Right renal cortex interstitium (tissue), 3 donors: ENCODE measurements around the gene HERC4. TPM values are rescaled to one million over a fixed set of nuclear protein-coding genes. Genes with fewer than 3 reads are reported as not detected.

Source experiments
- DNase-seq, 3 donors: peaks; one replicate each; pipeline ENCODE4 v3.0.0-alpha.2; 2013; ENCODE audit warnings: low read depth in 3 of 3, low spot score in 2 of 3
- polyA plus RNA-seq, 3 donors: library from polyadenylated mRNA; unstranded; fragments of 120-200 nt; gene quantifications; one replicate each; pipeline ENCODE4 v1.2.1, GENCODE V29; 2013; ENCODE audit not compliant: insufficient read length in 3 of 3

Gene HERC4, protein sequence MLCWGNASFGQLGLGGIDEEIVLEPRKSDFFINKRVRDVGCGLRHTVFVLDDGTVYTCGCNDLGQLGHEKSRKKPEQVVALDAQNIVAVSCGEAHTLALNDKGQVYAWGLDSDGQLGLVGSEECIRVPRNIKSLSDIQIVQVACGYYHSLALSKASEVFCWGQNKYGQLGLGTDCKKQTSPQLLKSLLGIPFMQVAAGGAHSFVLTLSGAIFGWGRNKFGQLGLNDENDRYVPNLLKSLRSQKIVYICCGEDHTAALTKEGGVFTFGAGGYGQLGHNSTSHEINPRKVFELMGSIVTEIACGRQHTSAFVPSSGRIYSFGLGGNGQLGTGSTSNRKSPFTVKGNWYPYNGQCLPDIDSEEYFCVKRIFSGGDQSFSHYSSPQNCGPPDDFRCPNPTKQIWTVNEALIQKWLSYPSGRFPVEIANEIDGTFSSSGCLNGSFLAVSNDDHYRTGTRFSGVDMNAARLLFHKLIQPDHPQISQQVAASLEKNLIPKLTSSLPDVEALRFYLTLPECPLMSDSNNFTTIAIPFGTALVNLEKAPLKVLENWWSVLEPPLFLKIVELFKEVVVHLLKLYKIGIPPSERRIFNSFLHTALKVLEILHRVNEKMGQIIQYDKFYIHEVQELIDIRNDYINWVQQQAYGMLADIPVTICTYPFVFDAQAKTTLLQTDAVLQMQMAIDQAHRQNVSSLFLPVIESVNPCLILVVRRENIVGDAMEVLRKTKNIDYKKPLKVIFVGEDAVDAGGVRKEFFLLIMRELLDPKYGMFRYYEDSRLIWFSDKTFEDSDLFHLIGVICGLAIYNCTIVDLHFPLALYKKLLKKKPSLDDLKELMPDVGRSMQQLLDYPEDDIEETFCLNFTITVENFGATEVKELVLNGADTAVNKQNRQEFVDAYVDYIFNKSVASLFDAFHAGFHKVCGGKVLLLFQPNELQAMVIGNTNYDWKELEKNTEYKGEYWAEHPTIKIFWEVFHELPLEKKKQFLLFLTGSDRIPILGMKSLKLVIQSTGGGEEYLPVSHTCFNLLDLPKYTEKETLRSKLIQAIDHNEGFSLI
- 10 to 100 TPM; 43.6 to 45.8 (median 45.0) TPM for polyA plus RNA-seq

DNA sequence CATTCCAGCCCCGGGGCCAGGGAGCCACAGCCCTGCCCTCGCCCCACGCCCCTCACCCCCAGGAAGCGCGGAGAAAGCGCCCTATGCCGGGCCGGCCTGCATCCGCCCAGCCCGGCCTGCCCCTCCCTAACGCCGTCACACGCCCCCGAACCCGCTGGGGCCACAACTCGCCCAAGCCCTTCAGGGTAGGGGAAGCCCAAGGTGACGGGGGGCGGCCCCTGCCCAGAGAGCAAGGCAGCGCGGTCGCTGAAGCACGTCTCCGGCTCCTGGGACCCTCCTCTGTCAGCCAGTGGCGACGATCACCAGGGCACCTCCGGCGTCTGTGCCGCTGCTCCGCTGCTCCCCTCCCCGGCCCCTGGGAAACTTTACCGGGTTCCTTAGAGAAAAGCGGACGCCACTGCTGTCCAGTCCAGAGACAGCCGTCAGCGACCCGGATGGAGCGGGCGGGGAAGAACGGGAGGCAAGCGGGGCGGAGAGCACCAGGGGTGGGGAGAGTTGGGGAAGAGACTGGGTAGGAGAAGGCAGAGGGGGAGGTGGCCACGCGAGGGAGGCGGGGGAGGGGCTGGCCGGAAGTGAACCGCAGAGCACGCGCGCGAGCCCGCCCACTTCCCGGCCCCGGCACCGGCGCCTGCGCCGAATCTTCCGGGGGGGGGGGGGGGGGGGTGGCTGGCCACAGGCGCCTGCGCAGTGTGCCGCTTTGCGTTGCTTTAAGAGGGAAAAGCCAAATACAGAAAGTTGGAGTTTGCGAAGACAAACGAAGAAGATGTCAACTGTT lies at the start of gene HERC4:
Gene HERC4 (minus strand): TSS at position 509 of the 775 bp plus-strand sequence. CDS start 2,175 bp downstream, outside the sequence.
- DNase-seq: peak; percentile 68 to 87 (median 85)

DNA sequence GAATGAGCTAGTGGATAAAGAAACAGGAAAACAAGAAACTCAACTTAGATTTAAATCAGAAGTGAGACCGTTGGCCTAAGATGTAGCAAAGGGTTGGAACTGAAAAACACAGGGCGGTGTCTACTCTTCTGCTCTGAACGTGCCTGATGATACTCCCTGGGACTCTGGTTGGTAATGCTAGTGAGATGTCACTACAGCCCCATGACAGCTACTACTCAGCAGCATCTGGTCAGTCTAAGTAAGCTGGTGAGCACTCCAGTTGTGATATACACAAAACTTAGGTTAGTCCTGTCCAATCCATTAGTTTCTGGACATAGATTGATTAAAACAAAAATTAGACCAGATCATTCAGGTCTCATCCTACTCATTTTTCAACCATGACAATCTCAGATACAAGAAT lies 49.6 kb upstream of the HERC4 start:
- DNase-seq: no peak

DNA sequence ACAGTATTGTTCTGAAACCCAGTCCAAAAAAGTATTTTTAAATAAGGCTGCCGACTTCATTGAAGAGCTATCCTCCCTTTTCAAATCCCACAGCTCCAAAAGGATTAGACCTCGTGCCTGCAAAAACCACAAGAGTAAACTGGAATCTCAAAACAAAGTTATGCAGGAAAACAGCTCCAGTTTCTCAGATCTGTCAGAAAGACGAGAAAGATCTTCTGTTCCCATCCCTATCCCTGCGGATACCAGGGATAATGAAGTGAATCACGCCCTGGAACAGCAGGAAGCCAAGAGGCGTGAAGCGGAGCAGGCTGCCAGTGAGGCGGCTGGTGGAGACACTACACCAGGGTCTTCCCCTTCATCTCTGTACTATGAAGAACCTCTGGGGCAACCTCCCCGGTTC lies 46.8 kb upstream of the HERC4 start:
- DNase-seq: no peak

DNA sequence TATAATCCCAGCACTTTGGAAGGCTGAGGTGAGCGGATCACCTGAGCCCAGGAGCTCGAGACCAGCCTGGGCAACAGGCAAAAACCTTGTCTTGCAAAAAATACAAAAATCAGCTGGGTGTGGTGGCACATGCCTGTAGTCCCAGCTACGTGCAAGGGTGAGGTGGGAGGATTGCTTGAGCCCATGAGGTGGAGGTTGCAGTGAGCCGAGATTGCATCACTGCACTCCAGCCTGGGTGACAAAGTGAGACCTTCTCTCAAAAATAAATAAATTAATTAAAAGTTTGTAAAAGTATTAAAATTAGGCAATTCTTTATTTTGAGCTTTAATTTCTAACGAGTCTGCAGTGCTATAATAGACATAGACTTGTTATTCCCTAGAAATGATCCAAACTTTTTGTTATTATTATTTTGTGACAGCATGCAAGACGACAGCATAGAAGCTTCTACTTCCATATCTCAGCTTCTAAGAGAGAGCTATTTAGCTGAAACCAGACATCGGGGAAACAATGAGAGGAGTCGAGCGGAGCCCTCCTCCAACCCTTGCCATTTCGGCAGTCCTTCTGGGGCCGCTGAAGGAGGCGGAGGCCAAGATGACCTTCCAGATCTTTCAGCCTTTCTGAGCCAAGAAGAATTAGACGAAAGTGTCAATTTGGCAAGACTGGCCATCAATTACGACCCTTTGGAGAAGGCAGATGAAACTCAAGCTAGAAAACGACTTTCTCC lies 46.1 kb upstream of the HERC4 start:
- DNase-seq: no peak

DNA sequence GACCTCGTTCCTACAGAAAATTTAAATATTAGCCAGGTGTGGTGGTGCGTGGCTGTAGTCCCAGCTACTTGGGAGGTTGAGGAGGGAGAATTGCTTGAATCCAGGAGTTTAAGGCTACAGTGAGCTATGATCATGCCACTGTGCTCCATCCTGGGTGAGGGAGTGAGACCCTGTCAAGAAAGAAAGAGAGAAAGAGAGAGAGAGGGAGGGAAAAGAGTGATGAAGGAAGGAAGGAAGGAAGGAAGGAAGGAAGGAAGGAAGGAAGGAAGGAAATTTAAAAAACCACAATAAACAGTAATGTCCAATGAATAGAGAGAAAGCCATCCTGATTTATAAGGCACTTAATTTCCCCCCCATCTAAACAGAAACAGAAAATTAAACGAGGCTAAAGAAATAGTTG lies 43.6 kb upstream of the HERC4 start:
- no peak for DNase-seq

DNA sequence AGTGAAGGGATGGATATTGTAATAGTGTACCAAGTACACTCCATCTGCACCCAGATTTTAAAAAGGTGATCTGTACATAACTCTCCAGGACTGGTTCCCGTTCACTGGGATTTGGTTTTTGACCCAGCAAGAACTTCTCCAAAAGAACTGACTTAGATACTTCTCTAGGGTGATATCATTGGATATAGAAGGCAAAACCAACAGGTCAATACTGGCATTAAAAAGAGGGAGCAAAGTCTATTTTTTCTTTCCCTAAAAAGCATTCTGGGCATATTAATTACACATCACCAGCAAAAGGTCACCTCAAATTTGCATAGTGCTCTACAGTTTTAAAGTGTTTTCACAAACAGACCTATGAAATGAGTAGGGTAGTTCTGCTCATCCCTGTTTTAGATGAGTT lies 37.8 kb upstream of the HERC4 start:
- no peak for DNase-seq

DNA sequence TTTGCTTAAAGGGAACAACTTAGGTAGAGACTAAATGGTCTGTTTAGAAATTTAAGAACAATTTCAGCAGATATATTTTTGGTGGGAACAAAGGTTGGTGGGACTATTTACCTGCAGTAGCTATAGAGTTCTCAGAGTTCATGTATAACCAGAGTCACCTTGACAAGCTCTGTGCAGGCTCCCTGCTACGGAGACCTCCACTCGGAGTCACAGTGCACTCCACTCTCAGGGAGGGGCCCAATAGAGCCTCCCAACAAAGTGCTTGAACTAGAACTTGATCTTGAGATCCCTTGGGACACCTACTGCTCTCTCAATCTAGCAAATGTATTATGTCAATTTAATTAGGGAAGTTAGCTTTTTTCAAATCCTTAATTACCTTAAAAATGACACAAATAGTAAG lies 36.5 kb upstream of the HERC4 start:
- DNase-seq: no peak

DNA sequence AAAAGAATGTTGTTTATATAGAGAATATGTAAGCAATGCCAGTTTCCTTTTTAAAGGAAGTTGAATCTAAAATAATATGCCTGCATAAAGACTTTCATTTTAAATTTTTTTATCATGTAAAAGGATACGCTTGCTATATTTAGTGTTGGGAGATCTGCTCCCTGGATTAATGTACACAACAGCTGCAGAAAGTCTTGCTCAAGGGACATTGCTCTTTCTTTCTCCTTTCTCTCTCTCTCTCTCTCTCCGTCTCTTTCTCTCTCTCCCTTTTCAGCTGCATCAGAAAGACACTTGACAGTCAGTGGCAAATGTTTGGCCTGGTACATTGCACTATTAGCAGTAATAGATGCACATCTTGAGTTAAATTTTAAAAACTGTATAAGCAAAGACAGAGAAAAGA lies 34.9 kb upstream of the HERC4 start:
- DNase-seq: no peak

DNA sequence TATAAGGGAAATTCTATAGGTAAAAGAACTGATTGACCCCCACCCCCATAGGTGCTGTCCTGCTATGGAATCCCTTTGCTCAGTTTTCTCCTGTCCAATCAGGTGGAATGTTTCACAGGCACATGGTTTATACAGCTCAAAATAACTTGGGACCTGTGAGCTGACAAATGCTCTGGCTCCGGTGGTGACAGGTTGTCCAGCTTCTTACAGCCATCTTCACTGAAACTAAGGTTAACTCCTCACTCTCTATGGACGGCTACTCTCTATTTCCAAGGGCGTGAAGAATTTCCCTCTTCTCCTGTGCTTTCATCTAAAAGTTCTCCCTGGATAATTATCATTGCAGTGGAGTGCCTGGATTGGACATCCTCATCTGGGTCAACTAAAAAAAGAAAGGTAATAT lies 34.2 kb upstream of the HERC4 start, which contains the start of gene MYPN:
Gene MYPN (plus strand): TSS at position 158 of the 400 bp plus-strand sequence. CDS start 11,951 bp downstream, outside the sequence.
- DNase-seq: no peak

DNA sequence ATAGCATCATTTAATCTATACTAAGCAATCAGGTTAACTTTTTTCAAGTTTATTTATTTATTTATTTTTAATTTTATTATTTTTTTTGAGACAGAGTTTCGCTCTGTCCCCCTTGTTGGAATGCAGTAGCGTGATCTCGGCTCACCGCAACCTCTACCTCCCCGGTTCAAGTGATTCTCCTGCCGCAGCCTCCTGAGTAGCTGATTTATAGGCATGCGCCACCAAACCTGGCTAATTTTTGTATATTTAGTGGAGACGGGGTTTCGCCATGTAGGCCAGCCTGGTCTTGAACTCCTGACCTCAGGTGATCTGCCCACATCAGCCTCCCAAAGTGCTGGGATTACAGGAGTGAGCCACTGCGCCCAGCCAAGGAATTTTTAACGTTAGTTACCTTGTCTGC lies 33.6 kb upstream of the HERC4 start:
- DNase-seq: no peak

DNA sequence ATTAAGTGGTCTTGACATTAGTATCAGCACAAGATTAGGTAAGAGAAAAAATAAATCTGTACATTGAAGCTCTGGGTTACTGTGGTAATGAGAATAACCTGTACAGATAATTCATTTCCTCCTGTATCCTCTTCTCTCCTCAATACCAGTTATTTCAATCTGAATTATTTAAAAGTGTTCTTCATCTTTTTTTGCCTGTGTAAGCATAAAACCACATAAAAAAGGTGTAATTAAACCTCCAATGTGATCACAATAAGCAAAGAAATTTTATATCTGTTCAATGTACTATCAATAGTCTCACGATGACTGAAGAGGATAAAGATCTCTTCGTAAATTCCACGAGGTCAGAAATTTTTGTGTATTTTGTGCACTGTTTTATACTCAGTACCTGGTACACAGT lies 33.0 kb upstream of the HERC4 start:
- DNase-seq: no peak

DNA sequence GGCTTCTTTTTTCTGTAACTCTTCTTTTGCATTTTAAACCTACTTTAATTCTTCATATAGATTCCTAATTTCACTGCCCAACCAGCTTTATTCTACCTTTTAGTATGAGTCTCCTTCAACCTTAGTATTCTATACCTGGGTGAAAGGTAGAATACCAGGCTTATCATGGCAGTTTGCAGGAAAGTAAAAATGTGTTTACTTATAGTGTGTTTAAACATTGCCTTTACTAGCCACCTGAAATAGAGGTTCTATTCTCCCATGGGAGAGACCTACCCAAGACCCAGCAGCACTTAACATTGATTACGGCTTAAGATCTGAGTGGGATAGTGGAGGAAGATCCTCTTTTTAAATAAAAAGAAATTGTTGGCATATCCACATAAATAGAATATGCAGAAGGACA lies 32.6 kb upstream of the HERC4 start:
- DNase-seq: no peak

DNA sequence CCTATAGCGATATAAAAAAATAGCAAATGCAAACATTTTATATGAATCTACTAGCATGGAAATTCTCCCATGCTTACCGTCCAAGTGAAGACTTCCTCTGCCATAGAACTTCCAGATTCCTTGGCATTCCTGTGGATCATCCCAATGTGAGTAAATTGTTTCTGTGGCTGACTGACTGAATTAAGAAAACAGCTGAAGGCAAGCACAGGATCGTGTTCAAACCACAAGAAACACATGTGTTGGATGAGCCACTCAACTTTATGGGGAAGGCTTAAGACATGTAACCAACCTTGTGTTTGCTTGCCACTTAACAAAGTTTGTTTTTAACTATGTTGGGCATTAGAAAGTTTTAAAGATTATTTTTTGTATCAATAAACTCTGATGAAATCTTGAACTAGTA lies 31.6 kb upstream of the HERC4 start:
- DNase-seq: no peak

DNA sequence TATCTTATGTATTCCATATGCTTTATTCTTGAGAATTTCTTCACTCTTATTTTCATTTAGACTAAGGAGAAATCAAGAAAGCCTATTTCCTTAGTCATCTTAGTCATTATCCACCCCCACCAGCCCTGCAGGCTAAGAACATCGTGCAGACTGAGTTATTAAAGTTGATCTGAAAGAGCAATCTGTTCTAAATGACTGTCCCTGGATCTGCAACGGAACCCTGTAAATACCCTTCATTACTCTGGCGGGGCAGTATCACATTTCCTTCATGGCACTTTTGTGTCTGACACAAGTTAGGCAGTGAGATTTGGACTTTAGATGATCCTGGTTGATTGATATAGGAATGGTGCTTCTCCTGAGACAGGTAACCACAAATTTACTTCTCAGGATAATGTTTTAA lies 30.7 kb upstream of the HERC4 start:
- no peak for DNase-seq

DNA sequence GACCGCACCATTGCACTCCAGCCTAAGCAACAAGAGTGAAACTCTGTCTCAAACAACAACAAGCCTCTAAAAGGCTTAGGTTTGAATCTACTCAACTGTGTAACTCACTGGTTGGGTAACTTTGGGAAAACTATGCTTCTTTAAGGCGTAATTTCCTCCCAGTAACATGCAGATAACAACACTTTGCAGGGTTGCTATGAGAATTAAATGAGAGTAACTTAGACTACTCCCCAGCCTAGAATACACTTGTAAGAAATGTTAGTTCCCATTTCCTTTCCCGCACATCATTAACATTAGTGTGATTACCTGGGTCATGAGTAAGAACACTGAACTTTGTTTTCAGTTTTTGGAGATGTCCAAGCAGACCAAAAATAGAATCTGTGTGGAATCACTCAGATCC lies 28.8 kb upstream of the HERC4 start:
- no peak for DNase-seq

DNA sequence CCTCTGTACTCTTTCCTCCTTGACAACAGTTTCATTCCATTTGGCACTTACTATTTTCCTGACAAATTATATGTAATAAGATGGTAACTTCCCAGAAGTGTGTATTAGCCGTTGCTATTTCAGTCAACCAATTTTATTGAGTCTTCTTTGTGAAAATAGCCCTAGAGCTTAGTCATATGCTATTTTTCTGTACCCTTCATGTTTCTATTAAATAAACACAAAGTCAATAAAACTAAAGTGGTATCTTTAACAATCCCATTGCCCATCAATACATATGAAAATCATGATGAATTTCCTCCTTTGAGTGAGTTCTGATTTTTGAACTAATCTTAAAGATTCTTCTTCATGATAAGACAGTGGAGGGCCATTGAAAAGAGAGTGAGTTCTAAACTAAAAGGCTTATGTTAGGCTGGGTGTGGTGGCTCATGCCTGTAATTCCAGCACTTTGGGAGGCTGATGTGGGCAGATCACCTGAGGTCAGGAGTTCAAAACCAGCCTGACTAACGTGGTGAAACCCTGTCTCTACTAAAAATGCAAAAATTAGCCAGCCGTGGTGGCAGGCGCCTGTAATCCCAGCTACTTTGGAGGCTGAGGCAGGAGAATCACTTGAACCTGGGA lies 28.3 kb upstream of the HERC4 start:
- DNase-seq: no peak

DNA sequence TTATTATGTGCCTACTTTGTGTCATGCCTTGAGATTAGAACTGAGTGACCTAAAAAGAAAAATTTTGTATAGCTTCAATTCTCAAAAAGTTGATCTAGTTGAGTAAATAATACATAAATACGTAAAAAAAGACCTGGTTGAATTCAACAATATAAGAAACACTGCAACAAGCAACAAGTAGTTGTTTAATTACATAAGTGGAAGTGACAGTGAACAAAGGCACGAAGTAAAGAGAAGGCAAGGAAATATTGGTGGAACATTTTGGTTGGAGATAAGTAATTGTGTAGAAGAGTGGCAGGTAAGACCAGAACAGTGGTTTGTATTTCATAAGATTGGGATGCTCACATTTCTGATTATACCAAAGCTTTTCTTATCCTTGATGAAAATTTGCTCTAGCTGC lies 26.0 kb upstream of the HERC4 start:
- DNase-seq: no peak

DNA sequence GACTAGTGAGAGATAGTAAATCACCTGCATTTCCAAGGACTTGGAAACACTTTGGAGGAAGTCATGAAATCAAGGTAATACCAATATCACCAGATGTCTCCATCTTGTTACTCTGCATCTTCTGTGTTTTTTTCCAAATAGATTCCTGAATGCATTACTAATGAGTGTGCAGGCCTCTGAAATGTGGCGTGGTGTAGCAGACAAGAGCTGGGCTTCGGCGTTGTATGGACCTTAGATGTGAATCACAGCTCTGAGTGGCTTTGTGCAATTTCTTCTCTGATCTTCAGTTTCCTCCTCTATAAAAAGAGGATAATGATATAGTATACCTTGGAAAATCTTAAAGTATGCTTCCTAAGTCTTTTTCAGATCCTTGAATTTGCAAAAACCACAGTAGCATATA lies 24.7 kb upstream of the HERC4 start:
- DNase-seq: no peak

DNA sequence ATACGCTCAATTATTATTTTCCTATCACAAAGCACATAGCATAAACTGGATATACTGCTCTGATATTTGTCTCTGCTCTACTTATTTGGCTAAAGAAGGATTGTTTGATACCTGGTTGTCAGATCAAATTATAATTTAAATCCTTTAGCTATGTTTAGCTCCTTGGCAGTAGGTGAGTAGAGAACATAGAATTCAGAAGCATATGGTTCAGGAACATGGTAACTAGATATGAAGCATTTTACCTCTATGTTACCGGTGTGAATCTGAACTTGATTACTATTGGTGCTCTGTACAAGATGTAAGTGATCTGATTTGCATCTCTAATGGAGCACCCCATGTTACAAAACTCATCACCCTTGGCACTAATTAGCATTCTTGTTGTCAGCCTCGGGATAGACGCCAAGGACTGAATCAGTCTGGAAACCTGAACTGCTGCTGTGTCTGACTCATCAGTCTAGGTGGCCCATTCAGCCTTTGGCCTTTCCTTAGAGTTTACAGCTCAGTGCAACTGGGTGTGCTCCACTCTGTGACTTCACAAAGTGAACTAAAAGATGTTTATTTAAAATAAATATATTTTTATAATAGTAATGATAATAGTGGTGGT lies 21.9 kb upstream of the HERC4 start:
- DNase-seq: no peak
